SH-SY5Y (cell line): ENCODE results near the gene KCNIP4.

ENCODE experiments used
- GATA2 ChIP-seq: IDR thresholded peaks from 2 replicates; pipeline ENCODE4 v1.6.1; 2011; ENCODE audit warnings: mild to moderate bottlenecking, low read depth, low read length
- GATA3 ChIP-seq: IDR thresholded peaks from 2 replicates; pipeline ENCODE4 v1.6.1; 2011; ENCODE audit warnings: low read depth, mild to moderate bottlenecking, low read length, moderate library complexity

- TF ChIP-seq GATA2 (no peak), GATA3 (no peak)
These were observed 644.1 kb downstream of the KCNIP4 start for GRCh38 chr4:21304540-21304887.
